HepG2 (cell line): Measurements from ENCODE around the gene RTL5.

ENCODE experiments used
- BHLHE40 ChIP-seq: IDR thresholded peaks from 2 replicates; pipeline ENCODE4 v1.6.1; 2011; ENCODE audit warnings: low read length, improper control_type of control experiment
- BRD4 ChIP-seq: sonication (generic); formaldehyde crosslinking; IDR thresholded peaks from 2 replicates; pipeline ENCODE4 v1.4.0; 2020; ENCODE audit warnings: missing genetic modification reagents
- CENPT ChIP-seq: sonication (generic); formaldehyde crosslinking; IDR thresholded peaks from 2 replicates; pipeline ENCODE4 v1.8.0; 2022; ENCODE audit warnings: low read depth, mild to moderate bottlenecking, moderate library complexity, missing genetic modification reagents
- CTCF ChIP-seq: sonication (generic); formaldehyde crosslinking; IDR thresholded peaks from 2 replicates; pipeline ENCODE4 v1.5.0; 2020; ENCODE audit warnings: mild to moderate bottlenecking, missing genetic modification reagents, moderate library complexity
- EP300 ChIP-seq, 3 experiments: sonication (generic) in 1 of 3; formaldehyde crosslinking in 1 of 3; IDR thresholded peaks; 2 replicates each; pipeline versions ENCODE4 v1.5.1 to v1.6.1; 2011 to 2020; ENCODE audit warnings: low read depth in 2 of 3, low read length in 2 of 3, borderline replicate concordance in 1 of 3, improper control_type of control experiment in 1 of 3, mild to moderate bottlenecking in 1 of 3, missing genetic modification reagents in 1 of 3, moderate library complexity in 1 of 3
- EZH2 ChIP-seq: conservative IDR thresholded peaks from 2 replicates; pipeline ENCODE4 v1.6.1; 2012; ENCODE audit warnings: mild to moderate bottlenecking, low read depth, low read length, moderate library complexity
- LCORL ChIP-seq, 2 experiments: fragments of 450-650 bp in 1 of 2; sonication (generic) in 1 of 2; formaldehyde crosslinking in 1 of 2; IDR thresholded peaks; 2 replicates each; pipeline versions ENCODE4 v1.5.0 to v1.6.1; 2017 to 2020; ENCODE audit warnings: antibody characterized with exemption in 1 of 2, missing genetic modification reagents in 1 of 2
- MAFK ChIP-seq, 2 experiments: IDR thresholded peaks in 1 of 2; conservative IDR thresholded peaks in 1 of 2; 2 replicates each; pipeline ENCODE4 v1.6.1; 2011; ENCODE audit warnings: improper control_type of control experiment in 2 of 2, low read length in 2 of 2
- NFRKB ChIP-seq: fragments of 450-650 bp; IDR thresholded peaks from 2 replicates; pipeline ENCODE4 v1.6.1; 2017
- SETDB1 ChIP-seq: sonication (generic); formaldehyde crosslinking; IDR thresholded peaks from 2 replicates; pipeline ENCODE4 v1.5.1; 2020; ENCODE audit warnings: missing genetic modification reagents, mild to moderate bottlenecking, borderline replicate concordance
- ZBTB7A ChIP-seq: sonication (generic); formaldehyde crosslinking; IDR thresholded peaks from 2 replicates; pipeline ENCODE4 v1.8.0; 2022; ENCODE audit warnings: mild to moderate bottlenecking, missing genetic modification reagents
- ZFX ChIP-seq: sonication (generic); formaldehyde crosslinking; IDR thresholded peaks from 2 replicates; pipeline ENCODE4 v1.4.0; 2020; ENCODE audit warnings: mild to moderate bottlenecking, low read depth, missing genetic modification reagents, moderate library complexity
- ZNF30 ChIP-seq: sonication (generic); formaldehyde crosslinking; IDR thresholded peaks from 2 replicates; pipeline ENCODE4 v1.5.0; 2020; ENCODE audit warnings: mild to moderate bottlenecking, missing genetic modification reagents
- ZNF816 ChIP-seq: sonication (generic); formaldehyde crosslinking; IDR thresholded peaks from 2 replicates; pipeline ENCODE4 v1.8.0; 2022; ENCODE audit warnings: missing genetic modification reagents, mild to moderate bottlenecking, borderline replicate concordance

- TF ChIP-seq EZH2 (no peak), MAFK (conservative IDR thresholded peaks at IDR 0.05 in 1 of 2, IDR thresholded peaks at IDR 0.05 in 1 of 2; ENCODE audit: low read length in 2 of 2) (no peak), EP300 (IDR thresholded peaks at IDR 0.05; ENCODE audit: low read depth in 2 of 2, low read length in 2 of 2) (no peak), EP300 (CRISPR knock-in tag; IDR thresholded peaks at IDR 0.05; ENCODE audit: borderline replicate concordance) (no peak), ZFX (CRISPR knock-in tag) (no peak), BRD4 (CRISPR knock-in tag) (no peak), SETDB1 (CRISPR knock-in tag) (no peak), NFRKB (no peak), CTCF (CRISPR knock-in tag) (no peak), ZBTB7A (CRISPR knock-in tag) (no peak), CENPT (no peak), LCORL (IDR thresholded peaks at IDR 0.05) (no peak), LCORL (CRISPR knock-in tag; IDR thresholded peaks at IDR 0.05) (no peak), ZNF816 (CRISPR knock-in tag) (no peak), BHLHE40 (no peak), ZNF30 (CRISPR knock-in tag) (no peak)
Measured at GRCh38 chrX:72080800-72081199, 50.9 kb downstream of the RTL5 start.
